Thymus (tissue), 14 donors: ENCODE results near the gene PUS7L. TPM values are rescaled to one million over a fixed set of nuclear protein-coding genes. Genes with fewer than 3 reads are reported as not detected.

Experiments
- DNase-seq, 9 donors: peaks; one replicate each; pipeline ENCODE4 v3.0.0-alpha.2; 2013; ENCODE audit warnings: low spot score in 9 of 9, low read depth in 6 of 9, missing footprints in 1 of 9
- H3K27ac ChIP-seq, 2 donors: one replicate each; pipeline ENCODE4 v1.5.1; 2013; ENCODE audit warnings: control low read depth in 1 of 2, low read depth in 1 of 2, low read length in 1 of 2, mild to moderate bottlenecking in 1 of 2, moderate library complexity in 1 of 2
- H3K27me3 ChIP-seq, 2 donors: one replicate each; pipeline ENCODE4 v1.5.1; 2013; ENCODE audit warnings: low read length in 1 of 2; ENCODE audit not compliant: control insufficient read depth in 2 of 2, insufficient read depth in 1 of 2
- H3K36me3 ChIP-seq, 2 donors: one replicate each; pipeline ENCODE4 v1.5.1; 2013; ENCODE audit warnings: low read length in 1 of 2, mild to moderate bottlenecking in 1 of 2, moderate library complexity in 1 of 2; ENCODE audit not compliant: control insufficient read depth in 2 of 2, insufficient read depth in 2 of 2
- H3K4me1 ChIP-seq, 2 donors: one replicate each; pipeline ENCODE4 v1.5.1; 2013; ENCODE audit warnings: low read length in 2 of 2; ENCODE audit not compliant: control insufficient read depth in 2 of 2, insufficient read depth in 2 of 2
- H3K4me3 ChIP-seq, 2 donors: one replicate each; pipeline ENCODE4 v1.5.1; 2013; ENCODE audit warnings: low read length in 2 of 2, control low read depth in 1 of 2, mild to moderate bottlenecking in 1 of 2
- H3K9me3 ChIP-seq, 2 donors: one replicate each; pipeline ENCODE4 v1.5.1; 2013; ENCODE audit warnings: low read length in 1 of 2, mild to moderate bottlenecking in 1 of 2; ENCODE audit not compliant: control insufficient read depth in 2 of 2, insufficient read depth in 1 of 2
- WGBS: extraction: QIAGEN DNeasy Blood & Tissue Kit; methylation state at CpG from one replicate; pipeline ENCODE4 v1.1.7; 2013; 5-methylcytosine and 5-hydroxymethylcytosine counted together
- long read RNA-seq, 10 donors: transcript quantifications; one replicate each; lab custom pipeline, GENCODE V29; 2026
- polyA plus RNA-seq: library from polyadenylated mRNA; stranded (reverse); fragments of 200-250 nt; gene quantifications from one replicate; pipeline ENCODE4 v1.2.3, GENCODE V29; 2013
- total RNA-seq: library from RNA; stranded (reverse); fragments of 120-200 nt; gene quantifications from one replicate; pipeline ENCODE4 v1.2.4, GENCODE V29; 2013
- donor health status: healthy.

The PUS7L gene, protein sequence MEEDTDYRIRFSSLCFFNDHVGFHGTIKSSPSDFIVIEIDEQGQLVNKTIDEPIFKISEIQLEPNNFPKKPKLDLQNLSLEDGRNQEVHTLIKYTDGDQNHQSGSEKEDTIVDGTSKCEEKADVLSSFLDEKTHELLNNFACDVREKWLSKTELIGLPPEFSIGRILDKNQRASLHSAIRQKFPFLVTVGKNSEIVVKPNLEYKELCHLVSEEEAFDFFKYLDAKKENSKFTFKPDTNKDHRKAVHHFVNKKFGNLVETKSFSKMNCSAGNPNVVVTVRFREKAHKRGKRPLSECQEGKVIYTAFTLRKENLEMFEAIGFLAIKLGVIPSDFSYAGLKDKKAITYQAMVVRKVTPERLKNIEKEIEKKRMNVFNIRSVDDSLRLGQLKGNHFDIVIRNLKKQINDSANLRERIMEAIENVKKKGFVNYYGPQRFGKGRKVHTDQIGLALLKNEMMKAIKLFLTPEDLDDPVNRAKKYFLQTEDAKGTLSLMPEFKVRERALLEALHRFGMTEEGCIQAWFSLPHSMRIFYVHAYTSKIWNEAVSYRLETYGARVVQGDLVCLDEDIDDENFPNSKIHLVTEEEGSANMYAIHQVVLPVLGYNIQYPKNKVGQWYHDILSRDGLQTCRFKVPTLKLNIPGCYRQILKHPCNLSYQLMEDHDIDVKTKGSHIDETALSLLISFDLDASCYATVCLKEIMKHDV
- 14.4 TPM for total RNA-seq
- polyA plus RNA-seq: 3.0 TPM
- long read RNA-seq, donor 1: 0 reads
- long read RNA-seq, donor 2: 0 reads
- long read RNA-seq, donor 3, full-length matches to known transcripts: 2 of 2 reads
- long read RNA-seq, donor 3, partial matches to known transcripts: 0 of 2 reads
- long read RNA-seq, donor 3, other reads (novel, unspliced or antisense): 0 of 2 reads
- long read RNA-seq, donor 4, partial matches to known transcripts: 33 of 33 reads
- long read RNA-seq, donor 4, other reads (novel, unspliced or antisense): 0 of 33 reads
- long read RNA-seq, donor 5, partial matches to known transcripts: 0 of 1 reads
- long read RNA-seq, donor 5, other reads (novel, unspliced or antisense): 0 of 1 reads
- long read RNA-seq, donor 6, full-length matches to known transcripts: 3 of 3 reads
- long read RNA-seq, donor 6, partial matches to known transcripts: 0 of 3 reads
- long read RNA-seq, donor 6, other reads (novel, unspliced or antisense): 0 of 3 reads
- long read RNA-seq, donor 7, partial matches to known transcripts: 0 of 2 reads
- long read RNA-seq, donor 7, other reads (novel, unspliced or antisense): 0 of 2 reads
- long read RNA-seq, donor 8, partial matches to known transcripts: 0 of 2 reads
- long read RNA-seq, donor 8, other reads (novel, unspliced or antisense): 0 of 2 reads
- long read RNA-seq, donor 9, full-length matches to known transcripts: 1 of 1 reads
- long read RNA-seq, donor 9, partial matches to known transcripts: 0 of 1 reads
- long read RNA-seq, donor 9, other reads (novel, unspliced or antisense): 0 of 1 reads
- long read RNA-seq, donor 10, full-length matches to known transcripts: 4 of 4 reads
- long read RNA-seq, donor 10, partial matches to known transcripts: 0 of 4 reads
- long read RNA-seq, donor 10, other reads (novel, unspliced or antisense): 0 of 4 reads

DNA sequence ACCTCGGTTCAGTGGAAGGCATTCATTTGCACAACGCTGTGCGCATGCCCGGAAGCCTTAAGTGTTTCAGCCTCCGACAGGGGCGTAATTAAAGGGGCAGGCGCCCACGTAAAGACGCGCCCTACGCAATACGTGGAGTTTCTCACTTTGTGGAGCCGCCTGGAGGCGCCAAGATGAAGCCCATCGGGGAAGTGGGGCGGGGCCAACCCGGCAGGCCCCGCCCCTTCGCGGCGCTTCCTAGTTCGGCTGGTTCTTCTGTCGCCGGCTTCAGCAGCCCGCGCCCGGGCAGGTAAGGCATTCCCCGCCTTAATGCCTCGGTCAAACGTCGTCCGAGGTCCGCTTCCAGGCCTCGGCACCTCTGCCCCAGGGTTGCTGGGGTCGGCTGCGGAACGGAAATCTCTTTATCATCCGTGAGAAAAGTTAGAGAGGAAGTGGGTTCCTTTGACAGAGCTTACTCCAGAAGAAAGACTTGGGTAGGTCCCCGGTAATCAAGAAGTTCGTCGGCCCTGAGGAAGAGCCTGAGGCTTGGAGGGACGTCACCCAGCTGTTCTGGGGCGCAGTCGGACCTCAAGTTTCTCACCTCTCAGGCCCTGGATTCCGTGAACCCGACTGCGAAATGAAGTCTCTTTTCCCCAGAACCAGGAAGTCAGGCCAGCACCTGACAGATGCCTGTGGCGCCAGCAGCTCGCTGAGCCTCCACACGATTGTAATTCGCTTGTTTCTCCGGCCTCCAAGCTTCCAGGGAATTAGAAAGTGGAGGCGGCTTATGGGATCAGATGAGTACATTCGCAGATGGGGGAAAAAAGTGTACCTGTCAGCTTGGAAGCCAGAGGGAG lies at the start of gene PUS7L, which contains the start of gene IRAK4:
Gene PUS7L, minus strand, starts transcription at position 63 of the 836 bp plus-strand sequence. CDS start 3,545 bp downstream, outside the sequence.
Gene IRAK4, plus strand, starts transcription at position 224 of the 836 bp plus-strand sequence. CDS start 9,161 bp downstream, outside the sequence.
- no peaks in the 10 kb centered on the region for H3K27me3 ChIP-seq
- peaks cover 15 to 23% of the 10 kb centered on the region in 2 donors for H3K4me1 ChIP-seq
- WGBS: under 1% methylated on average over 54 of the region's 54 CpGs
- peak within 1 kb of the TSS; percentile 91 to 94 for H3K4me3 ChIP-seq
- DNase-seq: peak; percentile 90 to 99 (median 97)
- H3K9me3 ChIP-seq: no peaks in the 10 kb centered on the region
- H3K36me3 ChIP-seq: peaks cover 0 to 4% of the 10 kb centered on the region in 2 donors
- H3K27ac ChIP-seq: peak within 1 kb of the TSS; percentile 97 to 99

DNA sequence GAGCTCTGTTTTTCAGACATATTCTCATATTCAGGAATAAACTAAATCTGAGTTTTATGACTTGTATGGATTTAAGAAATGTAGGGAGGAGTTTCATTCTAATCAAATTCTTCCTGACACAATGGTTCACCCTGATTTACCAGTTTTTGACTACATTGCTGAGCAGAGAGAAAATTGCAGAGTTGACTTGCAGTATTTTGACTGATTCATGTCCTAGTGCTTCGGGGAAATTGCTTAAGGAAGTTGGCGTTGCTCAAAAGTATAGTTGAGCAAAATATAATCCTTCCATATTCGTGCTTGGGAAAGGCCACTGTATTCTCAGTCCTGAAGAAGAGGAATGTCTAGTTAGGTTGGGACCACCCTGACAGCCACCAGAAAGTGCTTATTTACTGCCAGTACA lies 48.8 kb upstream of the PUS7L start:
- Histone ChIP-seq H3K27ac (no peak overlapping the region), H3K36me3 (peaks cover 0 to 7% of the 10 kb centered on the region in 2 donors), H3K9me3 (no peaks in the 10 kb centered on the region), H3K27me3 (no peaks in the 10 kb centered on the region), H3K4me1 (no peaks in the 10 kb centered on the region), H3K4me3 (no peak overlapping the region)
- no peak for DNase-seq
- 96% methylated on average over 3 of the region's 3 CpGs for WGBS

DNA sequence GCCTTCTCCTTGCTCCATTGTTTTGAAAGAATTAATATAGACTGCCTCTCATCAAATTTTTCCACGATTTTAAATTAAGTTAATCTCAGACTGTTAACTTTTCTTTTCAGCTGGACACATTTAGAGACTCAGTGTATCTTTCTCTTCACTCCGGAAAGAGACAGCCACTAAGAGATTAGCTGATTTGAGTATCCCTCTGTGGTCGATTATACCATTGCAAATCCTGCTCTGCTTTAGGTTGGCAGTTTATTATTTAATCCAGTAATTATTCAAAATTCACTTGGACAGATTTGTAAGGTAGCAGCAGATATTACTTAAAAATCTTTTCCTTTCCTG lies 48.1 kb upstream of the PUS7L start:
- WGBS: 7% methylated on average over 3 of the region's 3 CpGs
- no peak for DNase-seq

DNA sequence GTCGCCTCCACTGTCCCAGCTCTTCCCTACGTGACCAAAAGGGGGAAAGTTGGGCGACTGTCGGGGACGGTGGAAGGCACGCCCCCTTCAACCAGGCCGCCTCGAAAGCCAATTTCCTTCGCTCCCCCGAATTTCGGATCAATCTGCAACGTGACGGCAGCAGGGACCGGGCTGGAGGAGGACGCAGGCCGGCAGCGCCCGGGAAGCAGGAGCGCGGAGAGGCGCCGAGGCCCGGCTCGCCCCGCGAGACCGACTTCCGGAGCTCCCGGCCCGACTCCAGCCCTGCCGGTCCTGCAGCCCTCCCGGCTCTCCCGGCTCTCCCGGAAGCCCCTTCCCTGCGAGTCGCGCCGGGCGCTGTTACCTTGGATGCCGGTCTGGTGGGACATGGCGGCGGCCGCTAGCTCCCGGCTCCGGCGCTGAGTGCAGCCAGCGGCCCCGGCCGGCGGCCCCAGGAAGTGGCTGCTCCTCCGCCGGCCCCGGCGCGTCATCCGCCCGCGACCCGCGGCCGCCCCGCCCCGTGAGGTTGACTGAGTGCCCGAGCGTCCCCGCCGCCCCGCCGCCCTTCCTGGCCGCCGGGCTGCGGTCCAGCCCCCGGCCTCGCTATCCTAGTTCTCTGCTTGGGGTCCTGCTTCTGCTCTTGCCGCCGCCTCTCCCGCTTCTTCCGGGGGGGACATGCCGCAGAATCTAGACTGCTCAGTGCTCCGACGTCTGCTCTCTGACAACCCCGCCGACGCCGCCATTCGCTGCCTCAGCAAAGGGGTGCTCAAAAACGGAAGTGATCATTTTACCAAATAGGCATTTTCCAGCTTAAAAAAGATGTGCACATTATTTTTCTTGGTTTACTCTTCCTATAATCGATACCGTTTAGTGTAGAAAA lies 47.5 kb upstream of the PUS7L start, which contains the start of gene TWF1:
Gene TWF1, minus strand, starts transcription at position 458 of the 877 bp plus-strand sequence. Its CDS starts 72 bp downstream, at position 386.
- Histone ChIP-seq H3K27me3 (no peaks in the 10 kb centered on the region), H3K4me3 (peak within 1 kb of the TSS; percentile 90 to 98), H3K4me1 (no peaks in the 10 kb centered on the region), H3K9me3 (no peaks in the 10 kb centered on the region), H3K36me3 (peaks cover 0 to 18% of the 10 kb centered on the region in 2 donors), H3K27ac (peak within 1 kb of the TSS; percentile 93 to 98)
- WGBS: under 1% methylated on average over 89 of the region's 89 CpGs
- DNase-seq: peak; percentile 61 to 91 (median 72)

More for the DNA sequence above, 48.1 kb upstream of the PUS7L start:
- Histone ChIP-seq H3K27ac (peak overlapping the region; percentile 93 to 98), H3K4me1 (no peaks in the 10 kb centered on the region), H3K4me3 (peak overlapping the region; percentile 90 to 98), H3K27me3 (no peaks in the 10 kb centered on the region), H3K9me3 (no peaks in the 10 kb centered on the region), H3K36me3 (peaks cover 0 to 12% of the 10 kb centered on the region in 2 donors)

DNA sequence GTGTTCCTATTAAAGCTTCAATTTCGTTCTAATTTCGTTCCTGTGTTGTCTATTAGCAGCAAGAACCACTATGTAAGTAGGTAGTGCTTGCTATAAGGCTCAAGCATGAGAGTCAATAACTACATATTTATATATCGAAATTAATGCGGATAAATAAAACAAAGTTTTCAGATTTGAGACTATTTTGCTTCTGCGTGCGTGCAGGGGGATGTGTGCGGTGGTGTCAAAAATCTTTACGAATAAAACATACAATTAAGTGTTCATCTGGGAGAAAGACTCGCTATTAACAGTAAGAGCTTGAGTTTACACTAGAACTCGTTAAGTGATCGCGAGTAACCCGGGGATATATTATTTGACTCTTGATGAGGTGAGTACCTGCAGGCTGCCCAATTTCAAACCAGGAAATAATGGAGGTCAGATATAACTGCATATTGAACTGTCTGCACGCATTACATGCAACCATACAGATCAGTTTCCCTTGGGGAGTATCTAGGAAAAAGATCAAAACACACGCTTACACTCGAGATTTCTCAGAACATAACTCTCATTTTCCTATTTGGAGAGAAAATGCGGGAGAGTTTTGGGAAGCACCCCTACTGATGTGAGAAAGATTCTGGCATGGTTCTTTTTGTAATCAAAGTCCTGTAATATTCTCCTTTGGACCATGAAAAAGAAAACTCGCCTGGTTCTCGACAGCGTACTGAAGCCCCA lies 46.7 kb upstream of the PUS7L start:
- peak in 5 of 9 donors; percentile 3 to 37 (median 18) for DNase-seq
- H3K27me3 ChIP-seq: no peaks in the 10 kb centered on the region
- H3K36me3 ChIP-seq: peaks cover 0 to 26% of the 10 kb centered on the region in 2 donors
- no peaks in the 10 kb centered on the region for H3K9me3 ChIP-seq
- WGBS: 21% methylated on average over 20 of the region's 20 CpGs
- H3K4me1 ChIP-seq: no peaks in the 10 kb centered on the region
- H3K4me3 ChIP-seq: peak overlapping the region; percentile 90 to 98
- H3K27ac ChIP-seq: peak overlapping the region; percentile 78 to 98

DNA sequence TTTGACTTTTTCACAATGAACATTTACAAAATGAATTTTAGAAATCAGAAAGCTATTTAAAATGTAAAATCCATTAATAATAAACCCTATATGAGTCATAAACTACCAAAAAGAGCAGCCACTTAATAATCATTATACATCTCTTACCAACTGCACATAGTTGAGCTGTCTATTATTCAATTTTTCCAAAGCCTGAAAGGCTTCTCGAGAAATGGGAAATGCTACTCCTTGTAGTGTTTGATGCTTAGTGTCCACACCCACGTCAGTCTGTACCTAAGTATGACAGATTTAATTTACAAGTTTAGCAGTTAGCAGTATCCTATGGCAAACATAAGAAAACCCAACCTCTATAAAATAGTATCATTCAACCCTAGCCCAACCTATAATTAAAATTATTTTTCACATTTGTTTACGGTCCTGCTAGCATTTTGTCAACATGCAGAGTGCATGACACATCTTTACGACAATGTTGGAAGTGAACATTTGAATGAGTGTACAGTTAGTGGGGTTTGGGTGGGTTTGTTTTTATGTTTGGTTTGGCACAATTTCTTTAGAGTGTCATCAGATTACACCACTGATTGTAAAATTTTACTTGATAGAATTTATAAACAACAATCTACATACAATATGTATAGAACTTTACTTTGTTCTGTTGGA lies 39.1 kb upstream of the PUS7L start:
- 97% methylated on average over 4 of the region's 4 CpGs for WGBS
- Histone ChIP-seq H3K9me3 (no peaks in the 10 kb centered on the region), H3K27me3 (no peaks in the 10 kb centered on the region), H3K4me3 (no peak overlapping the region), H3K27ac (no peak overlapping the region), H3K36me3 (peaks cover 9 to 55% of the 10 kb centered on the region in 2 donors), H3K4me1 (no peaks in the 10 kb centered on the region)
- DNase-seq: no peak
